ENCODE measurements around the gene PTGES2.

GRCh38 chr9:128085943-128086342 is 41.6 kb downstream of the PTGES2 start:
- TF ChIP-seq CREB5 (CRISPR knock-in tag; IDR thresholded peaks at IDR 0.05; ENCODE audit: low read depth) (no peak), ZNF565 (CRISPR knock-in tag; conservative IDR thresholded peaks at IDR 0.05; ENCODE audit: low read depth) (no peak), OSR1 (CRISPR knock-in tag; IDR thresholded peaks at IDR 0.05) (no peak), RARB (CRISPR knock-in tag; IDR thresholded peaks at IDR 0.05) (no peak), PATZ1 (CRISPR knock-in tag; IDR thresholded peaks at IDR 0.05; ENCODE audit: borderline replicate concordance) (no peak), ZFP3 (CRISPR knock-in tag; IDR thresholded peaks at IDR 0.05) (no peak), PPARA (CRISPR knock-in tag; IDR thresholded peaks at IDR 0.05; ENCODE audit: borderline replicate concordance) (no peak), CSRNP3 (CRISPR knock-in tag; IDR thresholded peaks at IDR 0.05) (no peak), ZNF70 (CRISPR knock-in tag; IDR thresholded peaks at IDR 0.05) (no peak), TSHZ2 (CRISPR knock-in tag; IDR thresholded peaks at IDR 0.05) (no peak), BACH2 (CRISPR knock-in tag; IDR thresholded peaks at IDR 0.05; ENCODE audit: borderline replicate concordance) (no peak), ARNTL (CRISPR knock-in tag; IDR thresholded peaks at IDR 0.05; ENCODE audit: borderline replicate concordance, low read depth) (no peak), ZNF8 (CRISPR knock-in tag; IDR thresholded peaks at IDR 0.05) (no peak), GLIS3 (CRISPR knock-in tag; IDR thresholded peaks at IDR 0.05) (no peak)

Data from SK-N-SH treated with all-trans-retinoic acid at 6 μM for 48 hours (cell line).